GM19438 (cell line): Measurements from ENCODE around the gene PRPS2.

ENCODE experiments used
- ATAC-seq: cut with Tn5 transposase; IDR thresholded peaks from one replicate; pipeline ENCODE4 v1.9.1; 2021; ENCODE audit warnings: low read depth; ENCODE audit not compliant: unreplicated experiment

PRPS2 gene

GRCh38 chrX:12811658-12812057 is 20.4 kb downstream of the PRPS2 start:
- ATAC-seq: no peak

GRCh38 chrX:12814420-12814819 is 23.2 kb downstream of the PRPS2 start:
- peak; percentile 74 for ATAC-seq

GRCh38 chrX:12817528-12817927 is 26.3 kb downstream of the PRPS2 start:
- ATAC-seq: no peak

- ATAC-seq: no peak
Measured at GRCh38 chrX:12819222-12819621, 28.0 kb downstream of the PRPS2 start.

GRCh38 chrX:12820737-12821136 is 29.5 kb downstream of the PRPS2 start:
- no peak for ATAC-seq

GRCh38 chrX:12824944-12825343 is 33.7 kb downstream of the PRPS2 start:
- ATAC-seq: no peak

GRCh38 chrX:12825801-12826200 is 34.6 kb downstream of the PRPS2 start:
- no peak for ATAC-seq

GRCh38 chrX:12843061-12843667 is 52.0 kb downstream of the PRPS2 start:
- ATAC-seq: no peak

GRCh38 chrX:12843668-12844279 is 52.6 kb downstream of the PRPS2 start:
- ATAC-seq: peak; percentile 93

GRCh38 chrX:12844319-12844718 is 53.1 kb downstream of the PRPS2 start:
- ATAC-seq: peak; percentile 11

- ATAC-seq: no peak
Measured at GRCh38 chrX:12865359-12865758, 74.1 kb downstream of the PRPS2 start.

- ATAC-seq: no peak
Measured at GRCh38 chrX:12866451-12867377, 75.5 kb downstream of the PRPS2 start, which contains the start of gene TLR7. Gene TLR7, plus strand, starts transcription at chrX:12867072. Its CDS starts 507 bp downstream, at chrX:12867579.

- ATAC-seq: no peak
Measured at GRCh38 chrX:12867685-12868084, 76.5 kb downstream of the PRPS2 start.

- no peak for ATAC-seq
Measured at GRCh38 chrX:12868747-12869146, 77.5 kb downstream of the PRPS2 start.

- no peak for ATAC-seq
Measured at GRCh38 chrX:12871257-12871656, 80.0 kb downstream of the PRPS2 start.

GRCh38 chrX:12872741-12873140 is 81.5 kb downstream of the PRPS2 start:
- ATAC-seq: no peak
